K562 (cell line): ENCODE results near the gene REM2. TPM values are rescaled to one million over a fixed set of nuclear protein-coding genes. Genes with fewer than 3 reads are reported as not detected.
A peak's percentile ranks its signal among the peaks of the same experiment; 100 is the strongest.

ENCODE experiments used
- ATAC-seq: fragments of 200-7000 bp; cut with Tn5 transposase; 3 replicates; pipeline ENCODE4 v1.9.1; 2020; ENCODE audit warnings: moderate library complexity
- BruUV-seq: library from RNA; stranded (reverse); fragments of 400-500 nt; replicated peaks from 2 replicates; lab custom pipeline; 2021; lab: Mats Ljungman, UMichigan
- CTCF ChIA-PET: fragments of 300-600 bp; formaldehyde crosslinking; extraction: SDS; loops from one replicate; lab custom pipeline; 2021; ENCODE audit warnings: low intra/inter-chr PET ratio; lab: Yijun Ruan, JAX
- POLR2A ChIA-PET: fragments of 300-600, 350-650 bp; sonication (Branson Sonifier 250); formaldehyde crosslinking; extraction: SDS; loops from one replicate; lab custom pipeline; 2021; ENCODE audit warnings: antibody characterized with exemption, inconsistent platforms; lab: Yijun Ruan, JAX
- DNase-seq, 4 experiments: peaks; one replicate each; pipeline versions ENCODE4 v3.0.0 to v3.0.0-alpha.2; 2011 to 2018; ENCODE audit warnings: low spot score in 3 of 4, mixed read lengths in 3 of 4; ENCODE audit errors: extremely low read depth in 1 of 4
- FAIRE-seq: peaks from 2 replicates; lab custom pipeline; 2011; peaks lifted over from hg19 to GRCh38; lab: Jason Lieb, UNC
- H2AFZ ChIP-seq: 2 replicates; pipeline ENCODE4 v1.6.0; 2011; ENCODE audit warnings: low read depth, low read length, control low read depth, inconsistent platforms
- H3K27ac ChIP-seq: fragments of 200-600 bp; 3 replicates; pipeline ENCODE4 v1.8.0; 2011; ENCODE audit warnings: low read depth, mild to moderate bottlenecking, control low read depth, inconsistent platforms, low read length, moderate library complexity, mixed read lengths; ENCODE audit errors: extremely low read depth
- H3K27me3 ChIP-seq, 2 experiments: fragments of 300-600 bp in 1 of 2; 2 replicates in 1 of 2; 3 replicates in 1 of 2; pipeline versions ENCODE4 v1.6.0 to v1.8.0; 2011; ENCODE audit warnings: inconsistent platforms in 2 of 2, low read length in 2 of 2, mild to moderate bottlenecking in 1 of 2, mixed read lengths in 1 of 2, moderate library complexity in 1 of 2; ENCODE audit not compliant: control insufficient read depth in 2 of 2, insufficient read depth in 2 of 2
- H3K36me3 ChIP-seq: fragments of 300-600 bp; 3 replicates; pipeline ENCODE4 v1.8.0; 2011; ENCODE audit warnings: mild to moderate bottlenecking, low read length, inconsistent platforms; ENCODE audit not compliant: control insufficient read depth, insufficient read depth
- H3K4me1 ChIP-seq, 2 experiments: fragments of 200-600 bp in 1 of 2; replicated peaks in 1 of 2; 2 replicates in 1 of 2; 3 replicates in 1 of 2; pipeline versions ENCODE4 v1.5.1 to v1.8.0; 2011; ENCODE audit warnings: inconsistent platforms in 2 of 2, low read length in 2 of 2, mild to moderate bottlenecking in 1 of 2, mixed read lengths in 1 of 2, moderate library complexity in 1 of 2; ENCODE audit not compliant: control insufficient read depth in 2 of 2, insufficient read depth in 2 of 2
- H3K4me2 ChIP-seq: 2 replicates; pipeline ENCODE4 v1.6.1; 2011; ENCODE audit warnings: low read length, control low read depth, inconsistent platforms, mixed read lengths; ENCODE audit not compliant: insufficient read depth
- H3K4me3 ChIP-seq: fragments of 200-600 bp; sonication (generic), shearing (Covaris generic); 2 replicates; pipeline ENCODE4 v1.5.1; 2016; ENCODE audit warnings: control low read depth, inconsistent platforms
- H3K79me2 ChIP-seq: fragments of 200-600 bp; 3 replicates; pipeline ENCODE4 v1.8.0; 2011; ENCODE audit warnings: low read length, inconsistent platforms; ENCODE audit not compliant: control insufficient read depth, insufficient read depth
- H3K9ac ChIP-seq, 2 experiments: 2 replicates each; pipeline versions ENCODE4 v1.6.0 to v1.6.1; 2011; ENCODE audit warnings: low read depth in 2 of 2, low read length in 2 of 2, control low read depth in 1 of 2, inconsistent platforms in 1 of 2, mild to moderate bottlenecking in 1 of 2, mixed read lengths in 1 of 2; ENCODE audit not compliant: insufficient read depth in 1 of 2
- H3K9me1 ChIP-seq: one replicate; pipeline ENCODE4 v1.6.0; 2011; ENCODE audit warnings: inconsistent platforms, mild to moderate bottlenecking, low read length, moderate library complexity; ENCODE audit not compliant: control insufficient read depth, insufficient read depth
- H3K9me3 ChIP-seq: replicated peaks from 2 replicates; pipeline ENCODE4 v1.5.1; 2011; ENCODE audit warnings: low read depth, low read length, inconsistent platforms; ENCODE audit not compliant: control insufficient read depth, insufficient read depth
- H4K20me1 ChIP-seq: replicated peaks from 2 replicates; pipeline ENCODE4 v1.6.1; 2011; ENCODE audit warnings: low read length, inconsistent platforms, mixed read lengths; ENCODE audit not compliant: control insufficient read depth, insufficient read depth
- CBFB ChIP-seq: sonication (generic); formaldehyde crosslinking; IDR thresholded peaks from 2 replicates; pipeline ENCODE4 v1.4.0; 2020; ENCODE audit warnings: mild to moderate bottlenecking, missing genetic modification reagents
- CHD1 ChIP-seq: fragments of 200-600 bp; sonication (generic); IDR thresholded peaks from one replicate; pipeline ENCODE4 v1.6.1; 2012; ENCODE audit warnings: mild to moderate bottlenecking, moderate library complexity, low read length, inconsistent platforms
- FOXK1 ChIP-seq: sonication (generic); formaldehyde crosslinking; IDR thresholded peaks from 2 replicates; pipeline ENCODE4 v1.8.0; 2022; ENCODE audit warnings: missing genetic modification reagents, mild to moderate bottlenecking, borderline replicate concordance
- GATA2 ChIP-seq: sonication (generic); formaldehyde crosslinking; IDR thresholded peaks from 2 replicates; pipeline ENCODE4 v1.4.0; 2020; ENCODE audit warnings: mild to moderate bottlenecking, missing genetic modification reagents
- HOXB6 ChIP-seq: fragments of 250-450 bp; sonication (Bioruptor Pico); IDR thresholded peaks from 2 replicates; pipeline ENCODE4 v1.5.1; 2022; ENCODE audit warnings: mild to moderate bottlenecking, borderline replicate concordance
- KAT8 ChIP-seq: fragments of 450-650 bp; IDR thresholded peaks from 2 replicates; pipeline ENCODE4 v1.6.1; 2016; ENCODE audit warnings: low read depth, mild to moderate bottlenecking
- PHB2 ChIP-seq: fragments of 450-650 bp; IDR thresholded peaks from 2 replicates; pipeline ENCODE4 v1.6.1; 2017; ENCODE audit warnings: low read depth
- PML ChIP-seq: IDR thresholded peaks from 2 replicates; pipeline ENCODE4 v1.6.1; 2012; ENCODE audit warnings: low read length, inconsistent platforms
- POLR3G ChIP-seq: IDR thresholded peaks from 2 replicates; pipeline ENCODE4 v1.6.1; 2011; ENCODE audit not compliant: insufficient read length, insufficient replicate concordance; ENCODE audit errors: extremely low read depth
- SIX5 ChIP-seq, 2 experiments: IDR thresholded peaks; 2 replicates each; pipeline ENCODE4 v1.6.1; 2011; ENCODE audit warnings: low read length in 2 of 2, borderline replicate concordance in 1 of 2, low read depth in 1 of 2, mild to moderate bottlenecking in 1 of 2, moderate library complexity in 1 of 2; ENCODE audit not compliant: insufficient read depth in 1 of 2
- SMARCA4 ChIP-seq: fragments of 450-650 bp; IDR thresholded peaks from 2 replicates; pipeline ENCODE4 v1.6.1; 2016
- XRCC5 ChIP-seq: fragments of 200-400 bp; formaldehyde crosslinking; IDR thresholded peaks from 2 replicates; pipeline ENCODE4 v1.6.1; 2017; ENCODE audit warnings: low read depth, mild to moderate bottlenecking, low read length
- WGBS: fragments of 100-300 bp; shearing (Covaris generic); methylation state at CpG from one replicate; pipeline ENCODE4 v1.1.6; 2016; ENCODE audit warnings: low coverage, mixed read lengths; ENCODE audit not compliant: insufficient coverage; ENCODE audit errors: missing lambda C conversion rate; 5-methylcytosine and 5-hydroxymethylcytosine counted together
- in situ Hi-C: fragments of 300-500 bp; cut with MboI; formaldehyde crosslinking; loops from 4 replicates; pipeline ENCODE4 v1.15.0; 2018; ENCODE audit warnings: inconsistent platforms, mixed read lengths
- intact Hi-C: fragments of 100-400 bp; cut with micrococcal nuclease; formaldehyde crosslinking; loops from 2 replicates; pipeline ENCODE4 v1.14.2; 2022
- polyA plus RNA-seq, 8 experiments: library from polyadenylated mRNA; depleted of rRNA in 4 of 8; stranded (reverse) in 5 of 8; unstranded in 3 of 8; fragments of >200 nt; fragmentation: Nextera tagmentation in 2 of 8; fragmentation: Illumina TruSeq in 1 of 8; extraction: Ambion mirVana in 2 of 8; extraction: Trizol in 1 of 8; gene quantifications; 2 replicates each; pipeline versions ENCODE4 v1.2.1 to v1.2.3, GENCODE V29; 2011 to 2014; ENCODE audit warnings: inconsistent platforms in 1 of 8, missing spikeins in 1 of 8
- total RNA-seq, 7 experiments: library from RNA; depleted of rRNA in 6 of 7; stranded (reverse); fragments of >200 nt in 6 of 7; fragmentation: Illumina TruSeq in 2 of 7; extraction: Trizol in 2 of 7; gene quantifications; 2 replicates each; pipeline versions ENCODE4 v1.2.1 to v1.2.3, GENCODE V29; 2011 to 2021; ENCODE audit warnings: low replicate concordance in 1 of 7
- TF ChIP-seq, protein P1 (sequence below): fragments of 450-650 bp; IDR thresholded peaks from 2 replicates; pipeline ENCODE4 v1.6.1; 2018; ENCODE audit not compliant: partially characterized antibody
- TF ChIP-seq, protein P2 (sequence below): fragments of 450-650 bp; IDR thresholded peaks from 2 replicates; pipeline ENCODE4 v1.6.1; 2016; ENCODE audit warnings: missing biosample characterization, missing genetic modification characterization
- TF ChIP-seq, protein P3 (sequence below): fragments of 250-450 bp; sonication (Bioruptor Pico); IDR thresholded peaks from 2 replicates; pipeline ENCODE4 v1.5.0; 2021

Gene REM2
- total and polyA plus RNA-seq, 9 of the 15 experiments (the other 6 are each of a cell fraction or from before 2014, with no cell fraction given), result 0.18 to 1.0 (median 0.38) TPM

GRCh38 chr14:22928237-22929103, 45.4 kb downstream of the REM2 start:
- TSS peak; percentile 68 for BruUV-seq
- Histone ChIP-seq H3K9me3 (no peaks in the 10 kb centered on the region), H3K36me3 (peaks cover 48% of the 10 kb centered on the region), H3K4me2 (peak overlapping the region; percentile 93), H3K27me3 (no peaks in the 10 kb centered on the region), H3K9me1 (no peaks in the 10 kb centered on the region), H3K9ac (peak overlapping the region; percentile 93 to 99), H3K4me3 (peak overlapping the region; percentile 80), H3K79me2 (peaks cover 40% of the 10 kb centered on the region), H2AFZ (peak overlapping the region; percentile 92), H3K4me1 (peaks cover 5 to 14% of the 10 kb centered on the region in 2 experiments; a peak in 3 of 5 replicates), H4K20me1 (no peaks in the 10 kb centered on the region), H3K27ac (peak overlapping the region; percentile 88)
- WGBS, result under 1% methylated on average over 12 of the region's 12 CpGs
- no peak for ATAC-seq
- in situ Hi-C loops, result no loop called here
- peak in 1 of 4 experiments; percentile 36 for DNase-seq
- POLR2A ChIA-PET, result interaction anchor here (0.5 to 6.2 kb wide), 24 partner anchors 9 to 392 kb away, joined by 3 to 62 read pairs (median 4); partner anchors contain the start of genes AJUBA, CDH24, HAUS4 and PABPN1
- intact Hi-C loops, result loop anchor here (1.0 to 2.0 kb wide), 3 partner anchors 28 to 130 kb away; partner anchors contain the start of gene HAUS4
- CTCF ChIA-PET, result interaction anchor here (2.8 kb wide), 1 partner anchor 55 kb away, joined by 21 read pairs; the partner anchor contains the start of gene AJUBA
- no peak for FAIRE-seq
- peak; percentile 22; the same call in 1 of the 2 replicates for TF ChIP-seq KAT8
- TF ChIP-seq HOXB6 (CRISPR knock-in tag), result no peak
- TF ChIP-seq FOXK1, result 0 out of 2 replicates have a peak, but pooled peaks have one; percentile 9
- TF ChIP-seq SIX5 (IDR thresholded peaks at IDR 0.05; ENCODE audit: borderline replicate concordance in 1 of 2, insufficient read depth in 1 of 2, low read depth in 1 of 2, low read length in 2 of 2), result no peak
- TF ChIP-seq, protein P1, sequence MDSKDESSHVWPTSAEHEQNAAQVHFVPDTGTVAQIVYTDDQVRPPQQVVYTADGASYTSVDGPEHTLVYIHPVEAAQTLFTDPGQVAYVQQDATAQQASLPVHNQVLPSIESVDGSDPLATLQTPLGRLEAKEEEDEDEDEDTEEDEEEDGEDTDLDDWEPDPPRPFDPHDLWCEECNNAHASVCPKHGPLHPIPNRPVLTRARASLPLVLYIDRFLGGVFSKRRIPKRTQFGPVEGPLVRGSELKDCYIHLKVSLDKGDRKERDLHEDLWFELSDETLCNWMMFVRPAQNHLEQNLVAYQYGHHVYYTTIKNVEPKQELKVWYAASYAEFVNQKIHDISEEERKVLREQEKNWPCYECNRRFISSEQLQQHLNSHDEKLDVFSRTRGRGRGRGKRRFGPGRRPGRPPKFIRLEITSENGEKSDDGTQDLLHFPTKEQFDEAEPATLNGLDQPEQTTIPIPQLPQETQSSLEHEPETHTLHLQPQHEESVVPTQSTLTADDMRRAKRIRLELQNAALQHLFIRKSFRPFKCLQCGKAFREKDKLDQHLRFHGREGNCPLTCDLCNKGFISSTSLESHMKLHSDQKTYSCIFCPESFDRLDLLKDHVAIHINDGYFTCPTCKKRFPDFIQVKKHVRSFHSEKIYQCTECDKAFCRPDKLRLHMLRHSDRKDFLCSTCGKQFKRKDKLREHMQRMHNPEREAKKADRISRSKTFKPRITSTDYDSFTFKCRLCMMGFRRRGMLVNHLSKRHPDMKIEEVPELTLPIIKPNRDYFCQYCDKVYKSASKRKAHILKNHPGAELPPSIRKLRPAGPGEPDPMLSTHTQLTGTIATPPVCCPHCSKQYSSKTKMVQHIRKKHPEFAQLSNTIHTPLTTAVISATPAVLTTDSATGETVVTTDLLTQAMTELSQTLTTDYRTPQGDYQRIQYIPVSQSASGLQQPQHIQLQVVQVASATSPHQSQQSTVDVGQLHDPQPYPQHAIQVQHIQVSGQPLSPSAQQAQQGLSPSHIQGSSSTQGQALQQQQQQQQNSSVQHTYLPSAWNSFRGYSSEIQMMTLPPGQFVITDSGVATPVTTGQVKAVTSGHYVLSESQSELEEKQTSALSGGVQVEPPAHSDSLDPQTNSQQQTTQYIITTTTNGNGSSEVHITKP, result peak; percentile 45
- TF ChIP-seq XRCC5, result no peak
- no peak for TF ChIP-seq POLR3G
- TF ChIP-seq CHD1, result peak; percentile 20
- 0 out of 2 replicates have a peak, but pooled peaks have one; percentile 2 for TF ChIP-seq PML
- TF ChIP-seq, protein P2, sequence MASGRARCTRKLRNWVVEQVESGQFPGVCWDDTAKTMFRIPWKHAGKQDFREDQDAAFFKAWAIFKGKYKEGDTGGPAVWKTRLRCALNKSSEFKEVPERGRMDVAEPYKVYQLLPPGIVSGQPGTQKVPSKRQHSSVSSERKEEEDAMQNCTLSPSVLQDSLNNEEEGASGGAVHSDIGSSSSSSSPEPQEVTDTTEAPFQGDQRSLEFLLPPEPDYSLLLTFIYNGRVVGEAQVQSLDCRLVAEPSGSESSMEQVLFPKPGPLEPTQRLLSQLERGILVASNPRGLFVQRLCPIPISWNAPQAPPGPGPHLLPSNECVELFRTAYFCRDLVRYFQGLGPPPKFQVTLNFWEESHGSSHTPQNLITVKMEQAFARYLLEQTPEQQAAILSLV (tag), result 0 out of 2 replicates have a peak, but pooled peaks have one; percentile 23
- TF ChIP-seq, protein P3, sequence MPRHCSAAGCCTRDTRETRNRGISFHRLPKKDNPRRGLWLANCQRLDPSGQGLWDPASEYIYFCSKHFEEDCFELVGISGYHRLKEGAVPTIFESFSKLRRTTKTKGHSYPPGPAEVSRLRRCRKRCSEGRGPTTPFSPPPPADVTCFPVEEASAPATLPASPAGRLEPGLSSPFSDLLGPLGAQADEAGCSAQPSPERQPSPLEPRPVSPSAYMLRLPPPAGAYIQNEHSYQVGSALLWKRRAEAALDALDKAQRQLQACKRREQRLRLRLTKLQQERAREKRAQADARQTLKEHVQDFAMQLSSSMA, result 0 out of 2 replicates have a peak, but pooled peaks have one; percentile 8
- TF ChIP-seq SMARCA4, result peak; percentile 14; the same call in 1 of the 2 replicates
- TF ChIP-seq PHB2, result 0 out of 2 replicates have a peak, but pooled peaks have one; percentile 11
- 0 out of 2 replicates have a peak, but pooled peaks have one; percentile 75 for TF ChIP-seq CBFB (CRISPR knock-in tag)
- TF ChIP-seq GATA2 (CRISPR knock-in tag), result no peak
